ENCODE results near the gene CD63. TPM values are rescaled to one million over a fixed set of nuclear protein-coding genes. Genes with fewer than 3 reads are reported as not detected.

The CD63 gene
- total and polyA plus RNA-seq, 9 of the 15 experiments (the other 6 are each of a cell fraction or from before 2014, with no cell fraction given), result 313 to 735 (median 433) TPM

DNA sequence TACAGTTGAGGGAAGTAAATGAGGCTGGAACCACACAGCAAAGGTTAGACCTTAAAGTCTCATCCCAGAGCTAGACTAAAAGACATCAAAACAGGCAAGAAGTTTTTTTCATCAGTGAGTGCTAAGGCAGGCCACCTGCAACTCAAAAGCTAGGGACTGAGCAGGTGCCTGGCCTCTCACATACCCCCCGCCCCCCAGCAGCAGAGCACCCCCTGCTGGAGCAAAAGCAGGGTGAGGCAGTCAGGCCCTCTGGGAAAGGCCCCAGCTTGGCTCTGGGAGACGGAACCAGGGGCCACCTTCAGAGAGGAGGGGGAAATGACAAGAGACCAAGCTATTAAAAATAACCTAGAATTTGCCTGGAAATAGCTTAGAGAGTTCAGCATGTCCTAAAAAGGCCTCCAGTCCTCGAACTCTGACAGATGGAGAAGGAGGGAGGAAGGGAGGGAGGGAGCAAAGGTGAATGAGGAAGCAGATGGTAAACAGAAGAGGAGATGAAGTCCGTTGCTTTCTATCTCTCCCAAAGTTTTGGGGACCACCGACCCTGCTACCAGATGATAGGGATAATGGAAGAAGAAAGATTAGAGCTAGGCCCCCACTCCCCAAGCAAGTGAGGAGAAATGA, 22.9 kb downstream of the CD63 start (continued):
- TF ChIP-seq ZZZ3 (IDR thresholded peaks at IDR 0.05), result no peak
- no peak for TF ChIP-seq THRAP3 (IDR thresholded peaks at IDR 0.05; ENCODE audit: borderline replicate concordance)
- TF ChIP-seq ZNF77 (CRISPR knock-in tag; IDR thresholded peaks at IDR 0.05), result no peak
- no peak for TF ChIP-seq MTF1 (CRISPR knock-in tag; IDR thresholded peaks at IDR 0.05; ENCODE audit: borderline replicate concordance)
- no peak for TF ChIP-seq ZFP36 (IDR thresholded peaks at IDR 0.05; ENCODE audit: low read depth, low read length, partially characterized antibody)
- TF ChIP-seq, protein P1, sequence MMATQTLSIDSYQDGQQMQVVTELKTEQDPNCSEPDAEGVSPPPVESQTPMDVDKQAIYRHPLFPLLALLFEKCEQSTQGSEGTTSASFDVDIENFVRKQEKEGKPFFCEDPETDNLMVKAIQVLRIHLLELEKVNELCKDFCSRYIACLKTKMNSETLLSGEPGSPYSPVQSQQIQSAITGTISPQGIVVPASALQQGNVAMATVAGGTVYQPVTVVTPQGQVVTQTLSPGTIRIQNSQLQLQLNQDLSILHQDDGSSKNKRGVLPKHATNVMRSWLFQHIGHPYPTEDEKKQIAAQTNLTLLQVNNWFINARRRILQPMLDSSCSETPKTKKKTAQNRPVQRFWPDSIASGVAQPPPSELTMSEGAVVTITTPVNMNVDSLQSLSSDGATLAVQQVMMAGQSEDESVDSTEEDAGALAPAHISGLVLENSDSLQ (IDR thresholded peaks at IDR 0.05), result no peak
- no peak for TF ChIP-seq PHTF2 (CRISPR knock-in tag; IDR thresholded peaks at IDR 0.05)
- no peak for TF ChIP-seq BHLHE40 (IDR thresholded peaks at IDR 0.05; ENCODE audit: low read length)
- TF ChIP-seq PCBP1 (IDR thresholded peaks at IDR 0.05; ENCODE audit: low read depth, low read length, poor library complexity, severe bottlenecking), result no peak
- TF ChIP-seq, protein P2, sequence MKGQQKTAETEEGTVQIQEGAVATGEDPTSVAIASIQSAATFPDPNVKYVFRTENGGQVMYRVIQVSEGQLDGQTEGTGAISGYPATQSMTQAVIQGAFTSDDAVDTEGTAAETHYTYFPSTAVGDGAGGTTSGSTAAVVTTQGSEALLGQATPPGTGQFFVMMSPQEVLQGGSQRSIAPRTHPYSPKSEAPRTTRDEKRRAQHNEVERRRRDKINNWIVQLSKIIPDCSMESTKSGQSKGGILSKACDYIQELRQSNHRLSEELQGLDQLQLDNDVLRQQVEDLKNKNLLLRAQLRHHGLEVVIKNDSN (CRISPR knock-in tag; IDR thresholded peaks at IDR 0.05), result no peak
- TF ChIP-seq, protein P3, sequence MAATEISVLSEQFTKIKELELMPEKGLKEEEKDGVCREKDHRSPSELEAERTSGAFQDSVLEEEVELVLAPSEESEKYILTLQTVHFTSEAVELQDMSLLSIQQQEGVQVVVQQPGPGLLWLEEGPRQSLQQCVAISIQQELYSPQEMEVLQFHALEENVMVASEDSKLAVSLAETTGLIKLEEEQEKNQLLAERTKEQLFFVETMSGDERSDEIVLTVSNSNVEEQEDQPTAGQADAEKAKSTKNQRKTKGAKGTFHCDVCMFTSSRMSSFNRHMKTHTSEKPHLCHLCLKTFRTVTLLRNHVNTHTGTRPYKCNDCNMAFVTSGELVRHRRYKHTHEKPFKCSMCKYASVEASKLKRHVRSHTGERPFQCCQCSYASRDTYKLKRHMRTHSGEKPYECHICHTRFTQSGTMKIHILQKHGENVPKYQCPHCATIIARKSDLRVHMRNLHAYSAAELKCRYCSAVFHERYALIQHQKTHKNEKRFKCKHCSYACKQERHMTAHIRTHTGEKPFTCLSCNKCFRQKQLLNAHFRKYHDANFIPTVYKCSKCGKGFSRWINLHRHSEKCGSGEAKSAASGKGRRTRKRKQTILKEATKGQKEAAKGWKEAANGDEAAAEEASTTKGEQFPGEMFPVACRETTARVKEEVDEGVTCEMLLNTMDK (IDR thresholded peaks at IDR 0.05; ENCODE audit: borderline replicate concordance, insufficient read depth, low read depth, low read length, poor library complexity, severe bottlenecking), result peak; percentile 91
- no peak for TF ChIP-seq ZNF778 (CRISPR knock-in tag; IDR thresholded peaks at IDR 0.05)
- TF ChIP-seq, protein P4, sequence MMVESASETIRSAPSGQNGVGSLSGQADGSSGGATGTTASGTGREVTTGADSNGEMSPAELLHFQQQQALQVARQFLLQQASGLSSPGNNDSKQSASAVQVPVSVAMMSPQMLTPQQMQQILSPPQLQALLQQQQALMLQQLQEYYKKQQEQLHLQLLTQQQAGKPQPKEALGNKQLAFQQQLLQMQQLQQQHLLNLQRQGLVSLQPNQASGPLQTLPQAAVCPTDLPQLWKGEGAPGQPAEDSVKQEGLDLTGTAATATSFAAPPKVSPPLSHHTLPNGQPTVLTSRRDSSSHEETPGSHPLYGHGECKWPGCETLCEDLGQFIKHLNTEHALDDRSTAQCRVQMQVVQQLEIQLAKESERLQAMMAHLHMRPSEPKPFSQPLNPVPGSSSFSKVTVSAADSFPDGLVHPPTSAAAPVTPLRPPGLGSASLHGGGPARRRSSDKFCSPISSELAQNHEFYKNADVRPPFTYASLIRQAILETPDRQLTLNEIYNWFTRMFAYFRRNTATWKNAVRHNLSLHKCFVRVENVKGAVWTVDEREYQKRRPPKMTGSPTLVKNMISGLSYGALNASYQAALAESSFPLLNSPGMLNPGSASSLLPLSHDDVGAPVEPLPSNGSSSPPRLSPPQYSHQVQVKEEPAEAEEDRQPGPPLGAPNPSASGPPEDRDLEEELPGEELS (CRISPR knock-in tag; IDR thresholded peaks at IDR 0.05; ENCODE audit: borderline replicate concordance), result no peak
- no peak for TF ChIP-seq FOXJ2 (tag; IDR thresholded peaks at IDR 0.05)
- TF ChIP-seq BDP1 (IDR thresholded peaks at IDR 0.05; ENCODE audit: insufficient read depth, insufficient read length), result no peak
- no peak for TF ChIP-seq TRIM24 (IDR thresholded peaks at IDR 0.05)
- no peak for TF ChIP-seq HNRNPK (IDR thresholded peaks at IDR 0.05; ENCODE audit: low read depth, low read length, poor library complexity, severe bottlenecking)
- TF ChIP-seq, protein P5, sequence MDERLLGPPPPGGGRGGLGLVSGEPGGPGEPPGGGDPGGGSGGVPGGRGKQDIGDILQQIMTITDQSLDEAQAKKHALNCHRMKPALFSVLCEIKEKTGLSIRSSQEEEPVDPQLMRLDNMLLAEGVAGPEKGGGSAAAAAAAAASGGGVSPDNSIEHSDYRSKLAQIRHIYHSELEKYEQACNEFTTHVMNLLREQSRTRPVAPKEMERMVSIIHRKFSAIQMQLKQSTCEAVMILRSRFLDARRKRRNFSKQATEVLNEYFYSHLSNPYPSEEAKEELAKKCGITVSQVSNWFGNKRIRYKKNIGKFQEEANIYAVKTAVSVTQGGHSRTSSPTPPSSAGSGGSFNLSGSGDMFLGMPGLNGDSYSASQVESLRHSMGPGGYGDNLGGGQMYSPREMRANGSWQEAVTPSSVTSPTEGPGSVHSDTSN (CRISPR knock-in tag; IDR thresholded peaks at IDR 0.05; ENCODE audit: low read depth), result no peak
- TF ChIP-seq, protein P5 (tag; conservative IDR thresholded peaks at IDR 0.05; ENCODE audit: low read depth), result no peak
- TF ChIP-seq ZNF184 (CRISPR knock-in tag; IDR thresholded peaks at IDR 0.05), result no peak
- TF ChIP-seq ZNF24 (IDR thresholded peaks at IDR 0.05), result no peak

All from K562 (cell line).